ENCODE results near the gene ZIC4.

ZIC4 gene

GRCh38 chr3:147361454-147362420 lies 44.6 kb downstream of the ZIC4 start:
- Mint-ChIP-seq H3K36me3 (ENCODE audit: low read depth) (no peaks in the 10 kb centered on the region), H3K27ac (no peak overlapping the region), H3K4me3 (peak overlapping the region; percentile 3), H3K4me1 (peaks cover 37% of the 10 kb centered on the region), H3K27me3 (ENCODE audit: low read depth, poor library complexity) (peaks cover 94% of the 10 kb centered on the region), H3K9me3 (peaks cover 4% of the 10 kb centered on the region)
- peak; percentile 75 for TF ChIP-seq CTCF (IDR thresholded peaks at IDR 0.05)
- peak; percentile 73 for DNase-seq

- peak; percentile 60 for DNase-seq
- peaks cover 43% of the 10 kb centered on the region for H3K4me1 Mint-ChIP-seq
- peaks cover 97% of the 10 kb centered on the region for H3K27me3 Mint-ChIP-seq (ENCODE audit: low read depth, poor library complexity)
- H3K9me3 Mint-ChIP-seq: peaks cover 4% of the 10 kb centered on the region
- no peak for TF ChIP-seq CTCF (IDR thresholded peaks at IDR 0.05)
- H3K36me3 Mint-ChIP-seq (ENCODE audit: low read depth): no peaks in the 10 kb centered on the region
- H3K4me3 Mint-ChIP-seq: peak overlapping the region; percentile 3
- H3K27ac Mint-ChIP-seq: no peak overlapping the region
Observed at GRCh38 chr3:147360646-147361453, 45.5 kb downstream of the ZIC4 start.

GRCh38 chr3:147360051-147360439 lies 46.3 kb downstream of the ZIC4 start:
- TF ChIP-seq CTCF (IDR thresholded peaks at IDR 0.05): no peak
- Mint-ChIP-seq H3K9me3 (peaks cover 4% of the 10 kb centered on the region), H3K27me3 (ENCODE audit: low read depth, poor library complexity) (peaks cover 97% of the 10 kb centered on the region), H3K4me1 (peaks cover 47% of the 10 kb centered on the region), H3K4me3 (peak overlapping the region; percentile 16), H3K27ac (no peak overlapping the region), H3K36me3 (ENCODE audit: low read depth) (no peaks in the 10 kb centered on the region)
- DNase-seq: no peak

- Mint-ChIP-seq H3K4me1 (peaks cover 49% of the 10 kb centered on the region), H3K36me3 (ENCODE audit: low read depth) (no peaks in the 10 kb centered on the region), H3K9me3 (peaks cover 4% of the 10 kb centered on the region), H3K27me3 (ENCODE audit: low read depth, poor library complexity) (peaks cover 97% of the 10 kb centered on the region), H3K4me3 (peak overlapping the region; percentile 16), H3K27ac (no peak overlapping the region)
- peak; percentile 59 for DNase-seq
- TF ChIP-seq CTCF (IDR thresholded peaks at IDR 0.05): no peak
Observed at GRCh38 chr3:147359177-147360050, 46.9 kb downstream of the ZIC4 start.

- Mint-ChIP-seq H3K9me3 (peaks cover 4% of the 10 kb centered on the region), H3K27ac (no peak overlapping the region)
Observed at GRCh38 chr3:147358144-147358992, 48.0 kb downstream of the ZIC4 start.

More at GRCh38 chr3:147358144-147358992, 48.0 kb downstream of the ZIC4 start:
- Mint-ChIP-seq H3K4me3 (no peak overlapping the region), H3K27me3 (ENCODE audit: low read depth, poor library complexity) (peaks cover 97% of the 10 kb centered on the region), H3K4me1 (peaks cover 49% of the 10 kb centered on the region), H3K36me3 (ENCODE audit: low read depth) (no peaks in the 10 kb centered on the region)
- no peak for TF ChIP-seq CTCF (IDR thresholded peaks at IDR 0.05)
- no peak for DNase-seq
